HG02840 (cell line): ENCODE measurements around the gene ZCWPW1.

Source experiments
- ATAC-seq: cut with Tn5 transposase; IDR thresholded peaks from one replicate; pipeline ENCODE4 v1.9.1; 2021; ENCODE audit warnings: mild to moderate bottlenecking, moderate library complexity, moderate number of reproducible peaks; ENCODE audit not compliant: unreplicated experiment, low FRiP score

ZCWPW1 gene, protein sequence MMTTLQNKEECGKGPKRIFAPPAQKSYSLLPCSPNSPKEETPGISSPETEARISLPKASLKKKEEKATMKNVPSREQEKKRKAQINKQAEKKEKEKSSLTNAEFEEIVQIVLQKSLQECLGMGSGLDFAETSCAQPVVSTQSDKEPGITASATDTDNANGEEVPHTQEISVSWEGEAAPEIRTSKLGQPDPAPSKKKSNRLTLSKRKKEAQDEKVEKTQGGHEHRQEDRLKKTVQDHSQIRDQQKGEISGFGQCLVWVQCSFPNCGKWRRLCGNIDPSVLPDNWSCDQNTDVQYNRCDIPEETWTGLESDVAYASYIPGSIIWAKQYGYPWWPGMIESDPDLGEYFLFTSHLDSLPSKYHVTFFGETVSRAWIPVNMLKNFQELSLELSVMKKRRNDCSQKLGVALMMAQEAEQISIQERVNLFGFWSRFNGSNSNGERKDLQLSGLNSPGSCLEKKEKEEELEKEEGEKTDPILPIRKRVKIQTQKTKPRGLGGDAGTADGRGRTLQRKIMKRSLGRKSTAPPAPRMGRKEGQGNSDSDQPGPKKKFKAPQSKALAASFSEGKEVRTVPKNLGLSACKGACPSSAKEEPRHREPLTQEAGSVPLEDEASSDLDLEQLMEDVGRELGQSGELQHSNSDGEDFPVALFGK

DNA sequence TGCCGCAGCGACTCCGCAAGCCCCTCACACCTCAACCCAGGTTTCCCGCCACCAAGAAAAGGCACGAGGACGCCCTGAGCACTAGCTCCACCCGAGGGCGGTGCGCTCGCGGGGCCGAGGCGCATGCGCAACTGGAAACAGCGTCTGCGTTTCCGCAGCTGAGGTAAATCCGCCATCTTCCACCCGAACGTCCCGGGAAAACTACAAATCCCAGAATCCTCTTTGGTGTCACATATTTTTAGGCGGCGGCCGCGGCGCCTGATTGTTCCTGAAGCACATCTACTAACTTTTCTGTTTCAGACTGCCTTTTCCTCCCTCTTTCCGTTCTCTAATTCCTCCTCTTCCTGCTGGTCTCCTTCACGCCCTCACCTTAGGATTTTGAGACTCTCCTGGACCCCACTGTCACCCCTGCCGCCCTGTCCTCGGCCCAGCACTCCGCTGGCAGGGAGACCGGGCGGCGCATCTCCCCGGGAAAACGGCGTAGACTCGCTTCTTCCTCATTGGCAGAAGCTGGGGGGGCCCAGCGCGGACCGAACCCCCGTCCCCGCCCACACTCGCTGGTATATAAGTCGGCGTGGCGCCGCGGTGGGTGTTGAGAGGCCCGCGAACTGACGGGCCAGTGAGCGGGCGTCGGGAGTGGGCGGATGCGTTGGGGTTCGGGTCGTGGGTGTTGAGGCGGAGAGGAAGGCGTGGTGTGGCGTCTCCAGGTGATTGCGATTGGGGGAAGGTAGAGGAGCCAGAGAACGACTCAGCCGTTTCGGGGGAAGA, at the start of gene ZCWPW1:
Gene ZCWPW1, minus strand, starts transcription at position 505 of the 768 bp plus-strand sequence. CDS start 8,054 bp downstream, outside the sequence.
- peak; percentile 38 for ATAC-seq

DNA sequence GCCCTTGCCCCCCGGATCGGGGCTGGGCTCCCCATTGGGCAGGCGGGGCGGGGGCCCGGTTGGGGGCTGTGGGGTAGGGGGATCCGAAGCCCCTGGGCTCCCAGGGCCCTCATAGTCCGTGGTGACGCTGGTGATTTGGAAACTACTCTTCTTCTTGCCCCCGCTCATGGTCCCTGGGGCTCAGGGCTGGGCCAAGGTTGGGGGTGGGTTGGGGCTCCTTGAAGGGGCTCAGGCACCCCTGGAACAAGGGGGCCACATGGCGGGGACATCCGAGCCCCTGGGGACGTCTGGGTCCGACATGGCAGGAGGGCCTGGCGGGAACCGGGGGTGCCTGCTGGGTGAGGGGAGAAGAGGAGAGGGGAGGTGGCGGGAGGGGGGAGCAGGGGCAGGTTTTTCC, 49.4 kb upstream of the ZCWPW1 start:
- ATAC-seq = no peak

DNA sequence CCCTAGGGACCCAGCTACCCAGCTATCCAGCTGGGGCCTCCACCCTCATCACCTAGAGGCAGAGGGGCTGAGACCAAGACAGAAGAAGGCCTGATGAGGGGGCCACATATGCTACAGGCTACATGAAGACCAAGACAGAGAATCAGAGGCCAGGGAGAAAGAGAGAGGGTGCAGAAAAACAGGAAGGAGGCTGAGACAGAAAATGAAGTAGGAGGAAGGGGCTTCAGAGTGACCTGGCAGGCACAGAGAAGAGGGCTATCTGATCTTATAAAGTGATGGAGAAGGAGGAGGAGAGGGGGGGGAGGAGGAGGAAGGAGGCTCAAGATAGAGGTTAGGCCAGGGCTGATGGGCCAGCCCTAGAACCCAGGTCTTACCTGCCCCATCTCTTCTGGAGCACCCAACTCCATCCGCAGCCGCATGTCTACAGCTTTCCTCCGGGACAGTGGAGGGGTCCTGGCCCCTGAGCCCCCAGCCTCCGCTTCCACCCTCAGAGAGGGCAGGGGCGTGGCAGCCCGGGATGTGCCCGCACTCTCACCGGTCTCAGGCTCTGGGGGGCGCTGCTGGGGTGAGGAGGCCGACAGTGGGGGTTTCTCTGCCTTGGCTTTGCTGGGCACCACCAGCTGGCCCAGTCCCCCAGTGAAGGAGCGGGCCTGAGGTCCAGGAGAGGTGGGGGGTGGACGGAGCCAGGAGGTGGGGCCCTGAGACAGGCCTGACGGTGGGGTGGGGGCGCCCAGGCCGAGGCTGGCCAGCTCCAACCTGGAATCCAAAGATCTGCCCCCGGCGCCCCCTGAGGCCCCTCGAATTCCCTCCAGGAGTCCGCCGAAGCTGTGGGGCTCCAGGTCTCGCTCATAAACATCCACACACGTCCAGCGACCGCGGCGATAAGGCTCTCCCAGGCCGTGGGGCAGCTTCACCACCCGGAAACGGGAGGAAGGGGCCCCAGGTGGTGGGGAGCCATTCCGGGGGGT, 48.7 kb upstream of the ZCWPW1 start:
- ATAC-seq = no peak

DNA sequence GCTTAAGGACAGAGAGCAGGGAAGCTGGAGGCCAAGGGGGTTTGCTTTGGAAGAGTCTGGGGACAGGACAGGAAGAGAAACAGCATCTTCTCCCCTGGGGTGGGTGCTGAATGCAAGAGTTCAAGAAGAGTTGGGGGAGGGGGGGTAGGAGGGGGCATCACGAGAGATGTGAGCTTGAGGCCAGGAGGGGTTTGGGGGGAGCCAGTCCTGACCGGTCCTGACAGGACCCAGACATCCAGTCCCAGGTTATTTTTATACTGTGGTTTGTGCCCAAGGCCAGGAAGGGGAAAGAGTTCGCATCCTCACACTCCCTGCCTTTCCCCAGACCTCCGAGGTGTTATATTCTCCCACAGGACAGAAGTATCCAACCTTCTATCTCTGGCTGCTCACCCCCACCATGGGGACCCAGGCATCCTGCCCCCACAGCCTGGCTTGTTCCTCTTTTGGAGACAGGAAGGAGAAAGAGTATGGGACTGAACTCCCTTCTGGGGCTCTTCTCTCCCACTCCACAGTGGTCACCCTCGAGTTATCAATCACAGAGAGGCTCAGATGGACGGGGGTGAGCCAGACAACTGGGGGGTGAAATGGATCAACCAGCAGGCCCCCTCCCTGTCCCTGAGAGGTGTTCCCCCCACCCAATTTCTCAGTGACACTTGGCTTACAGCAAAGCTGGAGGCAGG, 47.7 kb upstream of the ZCWPW1 start:
- ATAC-seq = no peak

DNA sequence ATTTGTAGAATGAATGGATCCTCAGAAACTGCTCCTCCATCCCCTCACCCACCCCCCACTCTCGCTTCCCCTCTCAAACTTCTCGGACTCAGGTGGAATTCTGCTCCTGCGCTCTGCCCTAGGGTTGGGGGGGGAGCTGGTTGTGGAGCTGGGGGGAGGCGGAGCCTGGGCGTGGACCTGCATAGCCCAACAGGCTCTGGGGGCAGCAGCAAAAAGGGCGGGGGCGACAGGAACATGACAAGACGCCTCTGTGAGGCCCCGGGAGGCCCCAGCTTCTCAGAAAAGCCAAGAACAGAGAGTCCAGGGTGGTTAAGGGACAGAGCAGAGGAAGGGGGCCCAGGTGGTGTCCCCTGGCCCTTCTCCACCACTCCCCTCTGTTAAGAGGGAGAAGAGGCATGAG, 47.0 kb upstream of the ZCWPW1 start:
- ATAC-seq = no peak

DNA sequence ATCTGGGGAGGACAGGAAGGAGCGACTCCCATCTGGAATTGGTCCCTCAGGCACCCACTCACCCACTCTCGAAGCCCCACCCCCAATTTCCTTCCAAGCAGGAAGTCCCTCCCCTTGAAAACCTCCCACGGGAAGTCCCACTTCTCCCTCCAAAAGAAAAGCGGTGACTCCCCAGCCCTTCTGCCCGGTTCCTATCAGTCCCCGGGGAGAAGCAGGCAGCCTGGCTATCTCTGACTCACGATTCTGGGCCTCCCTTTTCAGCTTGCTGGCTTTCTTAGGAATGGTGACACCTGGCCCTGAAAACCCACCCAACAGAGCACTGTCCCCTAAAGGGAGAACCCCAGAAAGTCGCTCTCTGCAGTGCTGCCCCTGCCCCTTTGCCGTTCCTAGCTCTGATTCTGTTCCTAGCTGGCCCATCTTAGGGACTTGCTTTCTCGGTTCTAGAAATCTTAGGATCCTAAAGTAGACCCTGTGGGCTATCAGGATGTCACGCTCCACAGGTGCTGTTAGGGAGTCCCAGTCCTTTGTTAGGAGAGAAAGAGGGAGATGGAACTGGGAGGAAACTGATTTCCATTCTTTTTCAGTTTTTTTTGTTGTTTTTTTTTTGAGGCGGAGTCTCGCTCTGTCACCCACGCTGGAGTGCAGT, 44.5 kb upstream of the ZCWPW1 start:
- no peak for ATAC-seq

DNA sequence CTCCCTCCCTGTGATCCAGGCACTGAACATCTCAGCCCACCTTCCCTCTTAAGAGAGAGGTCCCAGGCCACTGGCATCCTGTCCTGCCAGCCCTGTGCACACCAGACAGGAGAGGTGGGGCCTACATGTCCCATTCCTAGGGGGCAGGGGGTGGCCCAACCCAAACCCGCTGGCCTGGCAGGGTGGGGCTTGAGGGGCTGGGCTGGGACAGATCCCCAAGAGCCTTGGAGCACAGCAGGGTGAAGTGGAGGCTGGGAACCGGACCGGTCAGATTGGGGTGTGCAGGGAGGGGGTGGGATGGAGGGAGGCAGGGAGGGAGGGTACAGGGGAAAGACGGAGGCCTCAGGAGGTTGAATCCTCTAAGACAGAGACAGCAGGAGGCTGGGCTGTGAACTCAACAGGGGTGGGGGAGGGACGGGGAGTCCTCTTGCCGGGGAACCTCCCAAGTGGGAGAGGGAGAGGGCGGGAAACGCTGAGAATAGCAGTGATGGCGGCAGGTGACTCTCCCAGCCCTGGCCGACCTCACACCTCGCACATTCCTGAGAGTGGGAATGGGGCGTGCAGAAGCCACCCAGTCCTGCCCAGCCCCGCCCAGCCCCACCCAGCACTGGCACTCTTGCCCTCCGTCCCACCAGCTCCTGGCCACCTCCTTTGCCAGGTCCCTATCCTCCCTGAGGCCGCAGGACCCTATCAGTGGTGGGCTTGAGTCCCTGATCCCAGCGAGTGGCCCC, 43.8 kb upstream of the ZCWPW1 start:
- no peak for ATAC-seq

DNA sequence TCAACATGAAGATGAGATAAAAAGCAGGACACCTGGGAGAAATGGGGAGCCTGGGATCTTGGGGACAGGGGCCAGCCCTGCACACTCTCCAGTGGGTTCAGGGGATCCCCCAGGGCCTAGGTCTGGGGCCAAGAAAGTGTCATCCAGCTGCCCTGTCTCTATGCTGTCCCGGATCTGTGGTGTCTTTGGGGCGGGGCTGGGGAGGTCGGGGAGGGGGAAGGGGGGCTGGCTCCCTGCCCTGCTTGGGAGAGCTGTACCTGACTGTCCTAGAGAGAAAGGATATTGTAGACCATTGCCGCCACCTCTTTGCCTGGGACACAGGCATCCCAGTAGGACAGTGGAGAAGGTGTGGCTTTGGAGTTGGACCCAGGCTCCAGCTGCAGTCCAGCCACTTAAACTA, 42.5 kb upstream of the ZCWPW1 start:
- ATAC-seq = no peak

DNA sequence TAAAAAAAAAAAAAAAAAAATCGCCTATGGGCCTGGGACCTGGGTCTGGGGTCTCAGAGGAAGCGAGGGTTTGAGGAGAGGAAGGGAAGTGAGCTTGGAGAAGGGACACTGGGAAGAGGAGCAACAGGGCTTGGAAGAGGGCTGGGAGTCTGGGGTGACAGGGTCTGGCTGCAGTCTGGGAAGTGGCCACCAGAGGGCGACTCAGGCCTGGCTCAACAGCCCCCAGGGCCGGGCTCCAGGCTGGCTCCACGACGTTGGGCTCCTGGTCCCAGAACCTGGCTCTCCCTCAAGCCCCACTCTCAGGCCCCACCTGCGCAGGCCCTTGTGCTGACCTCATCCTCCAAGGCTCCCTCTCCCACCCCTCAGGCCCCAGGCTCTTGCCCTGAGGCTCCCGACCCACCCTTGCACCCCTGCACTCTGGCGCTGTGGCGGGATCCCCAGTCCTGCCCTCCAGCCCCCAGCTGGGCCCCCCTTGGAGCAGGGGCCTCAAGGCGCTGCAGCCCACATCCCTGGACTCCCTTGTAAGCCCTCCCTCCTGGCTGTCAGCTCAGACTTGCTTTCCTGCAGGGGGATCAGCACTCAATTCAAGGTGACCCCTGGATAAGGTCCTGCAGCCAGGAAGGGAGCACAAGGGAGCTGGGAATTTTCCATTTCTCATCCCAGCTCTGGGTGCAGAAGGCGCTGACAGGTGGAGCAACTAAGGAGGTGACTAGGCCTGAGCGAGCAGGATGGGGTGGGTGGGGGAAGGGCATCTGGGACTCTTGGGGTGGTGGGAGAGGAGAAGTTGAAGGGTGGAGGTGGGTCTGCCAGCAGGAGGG, 40.9 kb upstream of the ZCWPW1 start:
- no peak for ATAC-seq

DNA sequence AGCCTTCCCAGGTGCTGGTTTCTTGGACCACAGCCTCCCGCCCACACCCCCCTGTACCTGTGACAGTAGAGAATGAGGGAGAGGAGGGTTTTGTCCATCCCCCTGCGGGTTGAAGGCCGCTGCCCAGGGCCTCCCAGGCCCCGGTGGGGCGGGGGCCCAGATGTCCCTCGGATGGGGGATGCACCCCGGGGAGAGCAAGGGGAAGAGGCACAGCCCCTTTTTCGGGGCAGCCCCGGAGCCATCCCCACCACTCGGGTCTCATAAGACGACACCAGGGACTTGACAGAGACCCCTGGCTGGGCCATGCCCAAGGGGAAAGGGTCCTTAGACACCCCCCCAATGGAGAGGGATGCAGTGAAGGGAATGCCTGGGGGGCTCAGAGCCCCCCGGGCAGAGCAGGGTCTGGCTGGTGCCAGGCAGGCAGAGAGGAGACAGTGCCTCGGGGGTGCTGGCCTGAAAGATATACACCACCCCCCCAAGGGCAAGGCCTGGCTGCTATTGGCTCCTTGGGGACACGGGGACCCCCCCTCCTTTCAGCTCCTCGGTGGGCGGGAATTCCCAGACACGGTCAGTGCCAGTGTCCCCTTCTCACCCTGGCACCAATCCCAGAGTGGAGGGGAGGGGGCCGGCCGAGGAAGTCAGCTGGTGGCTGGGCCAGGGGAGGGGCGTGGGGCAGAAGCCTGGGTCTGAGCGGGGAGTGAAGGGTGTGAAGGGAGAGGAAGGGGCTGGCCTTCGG, 39.3 kb upstream of the ZCWPW1 start:
- no peak for ATAC-seq

DNA sequence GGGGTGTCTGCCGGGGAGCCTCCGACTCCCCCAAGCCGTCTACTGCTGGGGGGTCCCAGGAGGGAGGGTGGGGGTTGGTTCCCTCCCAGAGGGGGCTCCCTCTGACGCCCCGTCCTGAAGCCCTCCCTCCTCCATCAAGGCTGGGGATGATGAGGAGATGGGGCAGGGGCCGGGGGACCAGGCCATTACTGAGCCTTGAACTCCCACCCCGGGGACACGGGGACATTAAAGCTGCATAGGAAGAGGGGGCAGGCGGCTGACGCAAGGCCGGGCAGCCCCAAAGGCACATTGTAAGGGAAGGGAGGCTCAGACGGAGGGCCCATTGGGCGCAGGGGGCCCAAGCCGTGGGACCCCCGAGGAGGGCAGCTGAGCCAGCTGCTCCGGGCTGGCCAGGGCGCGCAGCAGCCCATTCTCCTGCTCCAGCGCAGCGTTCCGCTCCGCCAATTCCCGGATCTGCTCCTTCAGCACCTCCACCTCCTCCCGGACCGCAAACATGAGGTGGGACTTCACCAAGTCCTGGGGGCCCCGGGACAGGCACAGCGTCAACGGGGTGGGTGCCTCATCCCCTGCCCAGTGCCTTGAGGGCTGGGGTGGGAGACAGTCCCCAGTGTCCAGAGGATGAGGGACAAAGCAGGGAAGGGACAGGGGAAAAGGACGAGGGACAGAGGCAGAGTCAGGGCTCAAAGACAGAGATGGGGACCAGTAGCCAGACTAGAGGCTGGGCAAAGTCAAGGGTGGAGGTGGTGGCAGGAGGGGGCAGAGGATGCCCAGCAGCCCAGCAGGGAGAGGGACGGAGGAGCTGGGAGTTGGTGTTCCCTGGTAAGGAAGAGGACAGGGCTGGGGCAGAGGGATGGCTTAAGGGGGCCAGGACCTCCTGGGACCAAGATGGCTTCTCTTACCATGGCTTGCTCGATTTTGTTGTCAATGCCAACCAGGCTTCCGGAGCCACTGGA, 38.4 kb upstream of the ZCWPW1 start:
- no peak for ATAC-seq

DNA sequence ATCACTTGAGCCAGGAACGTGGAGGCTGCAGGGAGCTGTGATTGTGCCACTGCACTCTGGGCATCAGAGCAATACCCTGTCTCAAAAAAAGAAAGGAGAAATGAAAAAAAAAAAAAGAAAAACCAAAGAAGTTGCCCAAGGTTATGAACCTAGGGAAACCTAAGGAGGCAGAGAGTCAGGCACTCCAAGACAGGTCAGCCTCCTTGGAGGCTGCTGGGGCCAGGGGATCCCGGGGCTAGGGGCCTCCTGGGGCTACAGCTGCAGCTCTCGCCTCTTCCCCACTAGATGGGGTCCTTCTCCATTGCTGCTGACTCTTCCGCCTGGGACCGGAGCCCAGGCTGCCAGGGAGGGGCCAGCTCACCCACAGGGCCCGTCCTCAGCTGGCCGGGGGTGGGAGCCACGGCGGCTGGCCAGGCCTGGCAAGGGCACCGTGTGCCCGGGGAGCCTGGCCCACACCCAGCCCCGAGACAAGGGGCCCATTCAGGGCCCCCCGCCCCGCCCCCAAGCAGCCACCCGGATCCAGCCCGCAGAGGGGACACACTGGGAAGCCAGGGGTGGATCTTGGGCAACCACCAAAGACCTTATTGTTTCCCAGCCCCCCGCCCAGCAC, 37.3 kb upstream of the ZCWPW1 start:
- no peak for ATAC-seq

DNA sequence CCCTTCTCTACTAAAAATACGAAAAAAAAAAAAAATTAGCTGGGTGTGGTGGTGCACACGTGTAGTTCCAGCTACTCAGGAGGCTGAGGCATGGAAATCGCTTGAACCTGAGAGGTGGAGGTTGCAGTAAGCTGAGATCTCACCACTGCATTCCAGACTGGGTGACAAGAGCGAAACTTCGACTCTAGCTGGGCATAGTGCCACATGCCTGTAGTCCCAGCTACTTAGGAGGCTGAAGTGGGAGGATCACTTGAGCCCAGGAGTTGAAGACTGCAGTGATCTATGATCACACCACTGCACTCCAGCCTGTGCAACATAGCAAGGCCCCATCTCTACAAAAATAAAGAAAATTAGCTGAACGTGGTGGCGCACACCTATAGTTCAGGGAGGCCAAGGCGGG, 36.8 kb upstream of the ZCWPW1 start:
- no peak for ATAC-seq

DNA sequence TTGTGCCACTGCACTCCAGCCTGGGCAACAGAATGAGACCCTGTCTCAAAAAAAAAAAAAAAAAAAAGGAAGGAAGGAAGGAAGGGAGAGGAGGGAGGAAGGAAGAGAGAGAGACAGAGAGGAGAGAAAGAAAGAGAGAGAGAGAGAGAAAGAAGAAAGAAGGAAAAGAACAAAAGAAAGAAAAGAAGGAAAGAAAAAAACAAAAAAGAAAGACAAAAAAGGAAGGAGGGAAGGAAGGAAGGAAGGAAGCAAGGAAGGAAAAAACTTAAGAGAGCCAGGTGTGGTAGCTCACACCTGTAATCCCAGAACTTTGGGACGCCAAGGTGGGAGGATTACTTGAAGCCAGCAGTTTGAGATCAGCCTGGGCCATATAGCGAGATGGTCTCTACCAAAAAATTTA, 36.3 kb upstream of the ZCWPW1 start:
- no peak for ATAC-seq

DNA sequence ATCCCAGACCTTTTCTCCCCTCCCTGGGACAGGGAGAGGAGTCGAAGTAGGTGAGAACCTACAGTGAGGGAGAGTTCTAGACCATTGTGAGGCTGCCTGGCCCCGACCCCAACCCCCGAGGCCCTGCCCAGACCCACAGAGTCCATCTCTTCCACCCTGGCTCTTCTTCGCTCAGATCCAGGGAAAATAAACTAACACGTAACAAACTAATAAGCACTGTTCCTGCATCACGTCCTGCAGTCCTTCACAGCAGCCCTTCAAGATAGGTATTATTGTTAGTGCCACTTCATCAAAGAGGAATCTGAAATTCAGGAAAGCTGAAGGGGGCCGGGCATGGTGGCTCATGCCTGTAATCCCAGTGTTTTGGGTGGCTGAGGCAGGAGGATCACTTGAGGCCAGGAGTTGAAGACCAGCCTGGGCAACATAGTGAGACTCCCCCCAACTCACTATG, 35.7 kb upstream of the ZCWPW1 start, which contains the start of gene SPACDR:
Gene SPACDR, minus strand, starts transcription at position 51 of the 451 bp plus-strand sequence. CDS start 235 bp downstream, outside the sequence.
- ATAC-seq = no peak
